Measurements from ENCODE around the gene MDFI. TPM values are rescaled to one million over a fixed set of nuclear protein-coding genes. Genes with fewer than 3 reads are reported as not detected.

MDFI gene
- total and polyA plus RNA-seq, 2 experiments from 2014 or later = 2.8 to 51.4 TPM

DNA sequence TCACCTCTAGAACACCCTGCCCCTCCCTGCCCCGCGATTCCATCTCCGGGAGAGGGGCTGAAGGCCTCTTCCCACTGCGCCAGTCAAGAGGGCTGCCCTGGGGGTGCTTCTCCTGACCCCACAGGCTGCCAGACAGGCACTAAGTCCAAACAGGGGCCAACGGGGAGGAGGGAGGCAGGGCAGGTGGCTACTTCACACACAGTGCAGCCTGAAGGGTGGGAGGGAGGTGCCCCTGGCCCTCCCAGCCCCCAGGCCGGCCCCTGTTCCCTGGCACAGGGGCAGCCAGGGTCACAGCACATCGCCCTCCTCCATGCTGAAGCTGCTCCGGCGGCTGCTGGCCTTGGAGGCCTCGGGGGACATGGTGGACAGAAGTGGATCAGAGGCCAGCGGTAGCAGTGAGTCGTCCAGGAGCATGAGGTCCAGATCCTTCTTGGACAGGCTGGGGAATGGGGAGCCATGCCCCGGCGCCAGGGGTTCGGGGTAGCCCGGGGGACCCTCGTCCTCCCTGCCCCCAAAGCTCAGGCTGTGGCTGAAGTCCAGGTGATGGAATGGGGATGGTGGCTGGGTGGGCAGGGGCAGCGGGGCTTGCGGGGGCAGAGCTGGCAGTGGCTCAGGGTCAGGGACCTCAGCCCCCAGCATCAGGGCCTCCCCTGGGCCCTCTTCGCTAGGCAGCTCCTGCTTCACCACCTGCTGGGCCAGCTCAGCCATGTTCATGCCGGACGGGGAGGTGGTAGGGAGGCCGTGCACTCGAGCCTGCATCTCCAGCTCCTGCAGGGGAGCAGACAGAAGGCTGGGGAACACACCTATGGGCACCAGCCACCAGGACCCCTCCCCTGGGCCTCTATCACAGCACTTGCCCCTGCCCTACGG lies 46.3 kb downstream of the MDFI start (continued):
- no peak for TF ChIP-seq EZH2phosphoT487 (IDR thresholded peaks at IDR 0.05; ENCODE audit: unreplicated experiment)
- TF ChIP-seq NANOG (IDR thresholded peaks at IDR 0.05; ENCODE audit: borderline replicate concordance) = no peak
- TF ChIP-seq POLR2AphosphoS5 (IDR thresholded peaks at IDR 0.05; ENCODE audit: low read depth) = no peak
- no peak for TF ChIP-seq JUNB (IDR thresholded peaks at IDR 0.05; ENCODE audit: unreplicated experiment)
- no peak for TF ChIP-seq ZNF331 (CRISPR knock-in tag; IDR thresholded peaks at IDR 0.05; ENCODE audit: low read depth)
- TF ChIP-seq, protein P1, sequence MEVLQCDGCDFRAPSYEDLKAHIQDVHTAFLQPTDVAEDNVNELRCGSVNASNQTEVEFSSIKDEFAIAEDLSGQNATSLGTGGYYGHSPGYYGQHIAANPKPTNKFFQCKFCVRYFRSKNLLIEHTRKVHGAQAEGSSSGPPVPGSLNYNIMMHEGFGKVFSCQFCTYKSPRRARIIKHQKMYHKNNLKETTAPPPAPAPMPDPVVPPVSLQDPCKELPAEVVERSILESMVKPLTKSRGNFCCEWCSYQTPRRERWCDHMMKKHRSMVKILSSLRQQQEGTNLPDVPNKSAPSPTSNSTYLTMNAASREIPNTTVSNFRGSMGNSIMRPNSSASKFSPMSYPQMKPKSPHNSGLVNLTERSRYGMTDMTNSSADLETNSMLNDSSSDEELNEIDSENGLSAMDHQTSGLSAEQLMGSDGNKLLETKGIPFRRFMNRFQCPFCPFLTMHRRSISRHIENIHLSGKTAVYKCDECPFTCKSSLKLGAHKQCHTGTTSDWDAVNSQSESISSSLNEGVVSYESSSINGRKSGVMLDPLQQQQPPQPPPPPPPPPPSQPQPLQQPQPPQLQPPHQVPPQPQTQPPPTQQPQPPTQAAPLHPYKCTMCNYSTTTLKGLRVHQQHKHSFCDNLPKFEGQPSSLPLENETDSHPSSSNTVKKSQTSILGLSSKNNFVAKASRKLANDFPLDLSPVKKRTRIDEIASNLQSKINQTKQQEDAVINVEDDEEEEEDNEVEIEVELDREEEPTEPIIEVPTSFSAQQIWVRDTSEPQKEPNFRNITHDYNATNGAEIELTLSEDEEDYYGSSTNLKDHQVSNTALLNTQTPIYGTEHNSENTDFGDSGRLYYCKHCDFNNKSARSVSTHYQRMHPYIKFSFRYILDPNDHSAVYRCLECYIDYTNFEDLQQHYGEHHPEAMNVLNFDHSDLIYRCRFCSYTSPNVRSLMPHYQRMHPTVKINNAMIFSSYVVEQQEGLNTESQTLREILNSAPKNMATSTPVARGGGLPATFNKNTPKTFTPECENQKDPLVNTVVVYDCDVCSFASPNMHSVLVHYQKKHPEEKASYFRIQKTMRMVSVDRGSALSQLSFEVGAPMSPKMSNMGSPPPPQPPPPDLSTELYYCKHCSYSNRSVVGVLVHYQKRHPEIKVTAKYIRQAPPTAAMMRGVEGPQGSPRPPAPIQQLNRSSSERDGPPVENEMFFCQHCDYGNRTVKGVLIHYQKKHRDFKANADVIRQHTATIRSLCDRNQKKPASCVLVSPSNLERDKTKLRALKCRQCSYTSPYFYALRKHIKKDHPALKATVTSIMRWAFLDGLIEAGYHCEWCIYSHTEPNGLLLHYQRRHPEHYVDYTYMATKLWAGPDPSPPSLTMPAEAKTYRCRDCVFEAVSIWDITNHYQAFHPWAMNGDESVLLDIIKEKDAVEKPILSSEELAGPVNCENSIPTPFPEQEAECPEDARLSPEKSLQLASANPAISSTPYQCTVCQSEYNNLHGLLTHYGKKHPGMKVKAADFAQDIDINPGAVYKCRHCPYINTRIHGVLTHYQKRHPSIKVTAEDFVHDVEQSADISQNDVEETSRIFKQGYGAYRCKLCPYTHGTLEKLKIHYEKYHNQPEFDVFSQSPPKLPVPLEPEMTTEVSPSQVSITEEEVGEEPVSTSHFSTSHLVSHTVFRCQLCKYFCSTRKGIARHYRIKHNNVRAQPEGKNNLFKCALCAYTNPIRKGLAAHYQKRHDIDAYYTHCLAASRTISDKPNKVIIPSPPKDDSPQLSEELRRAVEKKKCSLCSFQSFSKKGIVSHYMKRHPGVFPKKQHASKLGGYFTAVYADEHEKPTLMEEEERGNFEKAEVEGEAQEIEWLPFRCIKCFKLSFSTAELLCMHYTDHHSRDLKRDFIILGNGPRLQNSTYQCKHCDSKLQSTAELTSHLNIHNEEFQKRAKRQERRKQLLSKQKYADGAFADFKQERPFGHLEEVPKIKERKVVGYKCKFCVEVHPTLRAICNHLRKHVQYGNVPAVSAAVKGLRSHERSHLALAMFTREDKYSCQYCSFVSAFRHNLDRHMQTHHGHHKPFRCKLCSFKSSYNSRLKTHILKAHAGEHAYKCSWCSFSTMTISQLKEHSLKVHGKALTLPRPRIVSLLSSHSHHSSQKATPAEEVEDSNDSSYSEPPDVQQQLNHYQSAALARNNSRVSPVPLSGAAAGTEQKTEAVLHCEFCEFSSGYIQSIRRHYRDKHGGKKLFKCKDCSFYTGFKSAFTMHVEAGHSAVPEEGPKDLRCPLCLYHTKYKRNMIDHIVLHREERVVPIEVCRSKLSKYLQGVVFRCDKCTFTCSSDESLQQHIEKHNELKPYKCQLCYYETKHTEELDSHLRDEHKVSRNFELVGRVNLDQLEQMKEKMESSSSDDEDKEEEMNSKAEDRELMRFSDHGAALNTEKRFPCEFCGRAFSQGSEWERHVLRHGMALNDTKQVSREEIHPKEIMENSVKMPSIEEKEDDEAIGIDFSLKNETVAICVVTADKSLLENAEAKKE (CRISPR knock-in tag; IDR thresholded peaks at IDR 0.05) = no peak
- no peak for TF ChIP-seq STAT1 (IDR thresholded peaks at IDR 0.05; ENCODE audit: unreplicated experiment)

DNA sequence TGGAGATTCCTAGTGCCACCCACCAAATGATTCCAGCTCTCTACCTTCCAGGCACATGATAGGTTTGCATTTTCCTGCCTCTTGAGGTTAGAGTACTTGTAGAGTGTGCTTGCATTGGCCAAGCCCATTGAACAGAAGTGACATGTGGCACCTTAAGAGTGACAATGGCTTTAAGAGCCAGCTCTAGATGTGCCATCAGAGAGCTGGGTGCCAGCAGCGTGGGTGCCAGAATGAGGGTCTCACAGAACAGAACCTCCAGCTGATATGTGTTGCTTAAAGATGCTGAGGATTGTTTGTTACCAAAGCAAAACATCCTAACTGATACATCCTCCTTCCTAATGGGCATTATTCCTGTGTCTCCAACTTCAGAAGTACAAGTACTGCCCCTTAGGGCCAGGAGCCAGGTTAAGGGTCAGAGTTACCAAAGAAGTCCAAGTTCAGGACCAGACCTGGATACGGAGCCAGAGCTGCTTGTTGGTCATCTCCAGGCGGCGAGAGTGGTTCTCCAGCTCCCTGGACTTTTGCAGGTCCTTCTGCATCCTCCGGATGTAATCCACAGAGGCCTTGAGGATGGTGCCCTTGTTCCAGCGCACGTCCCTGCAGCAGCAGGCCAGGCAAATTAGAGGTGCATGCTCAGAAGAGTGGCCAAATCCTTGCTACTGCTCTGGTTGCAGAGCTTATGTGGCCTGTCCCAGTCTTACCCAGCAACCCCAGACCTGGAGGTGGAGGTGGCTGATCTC lies 47.5 kb downstream of the MDFI start:
- Histone ChIP-seq H2AFZ (no peak overlapping the region), H3K36me3 (ENCODE audit: insufficient read depth) (no peaks in the 10 kb centered on the region), H3K9me2 (ENCODE audit: insufficient read depth) (no peaks in the 10 kb centered on the region), H3K4me1 (ENCODE audit: insufficient read depth) (peaks cover 19% of the 10 kb centered on the region), H3F3A (replicated peaks; ENCODE audit: low read depth) (no peaks in the 10 kb centered on the region), H3K4me3 (no peak overlapping the region), H3K27me3 (ENCODE audit: insufficient read depth) (peaks cover 12% of the 10 kb centered on the region; the same call in 1 of the 2 replicates), H3K27ac (ENCODE audit: low read depth) (no peak overlapping the region), H4K20me1 (replicated peaks; ENCODE audit: insufficient read depth) (no peaks in the 10 kb centered on the region), H3K4me2 (no peak overlapping the region), H3K79me2 (replicated peaks; ENCODE audit: insufficient read depth) (no peaks in the 10 kb centered on the region)
- Mint-ChIP-seq H3K4me3 (no peak overlapping the region), H3K27ac (no peak overlapping the region), H3K27me3 (ENCODE audit: insufficient read depth, low read depth, poor library complexity) (peaks cover 18% of the 10 kb centered on the region), H3K9me3 (no peaks in the 10 kb centered on the region), H3K36me3 (ENCODE audit: low read depth) (no peaks in the 10 kb centered on the region), H3K4me1 (peaks cover 38% of the 10 kb centered on the region)
- TF ChIP-seq, protein P2, sequence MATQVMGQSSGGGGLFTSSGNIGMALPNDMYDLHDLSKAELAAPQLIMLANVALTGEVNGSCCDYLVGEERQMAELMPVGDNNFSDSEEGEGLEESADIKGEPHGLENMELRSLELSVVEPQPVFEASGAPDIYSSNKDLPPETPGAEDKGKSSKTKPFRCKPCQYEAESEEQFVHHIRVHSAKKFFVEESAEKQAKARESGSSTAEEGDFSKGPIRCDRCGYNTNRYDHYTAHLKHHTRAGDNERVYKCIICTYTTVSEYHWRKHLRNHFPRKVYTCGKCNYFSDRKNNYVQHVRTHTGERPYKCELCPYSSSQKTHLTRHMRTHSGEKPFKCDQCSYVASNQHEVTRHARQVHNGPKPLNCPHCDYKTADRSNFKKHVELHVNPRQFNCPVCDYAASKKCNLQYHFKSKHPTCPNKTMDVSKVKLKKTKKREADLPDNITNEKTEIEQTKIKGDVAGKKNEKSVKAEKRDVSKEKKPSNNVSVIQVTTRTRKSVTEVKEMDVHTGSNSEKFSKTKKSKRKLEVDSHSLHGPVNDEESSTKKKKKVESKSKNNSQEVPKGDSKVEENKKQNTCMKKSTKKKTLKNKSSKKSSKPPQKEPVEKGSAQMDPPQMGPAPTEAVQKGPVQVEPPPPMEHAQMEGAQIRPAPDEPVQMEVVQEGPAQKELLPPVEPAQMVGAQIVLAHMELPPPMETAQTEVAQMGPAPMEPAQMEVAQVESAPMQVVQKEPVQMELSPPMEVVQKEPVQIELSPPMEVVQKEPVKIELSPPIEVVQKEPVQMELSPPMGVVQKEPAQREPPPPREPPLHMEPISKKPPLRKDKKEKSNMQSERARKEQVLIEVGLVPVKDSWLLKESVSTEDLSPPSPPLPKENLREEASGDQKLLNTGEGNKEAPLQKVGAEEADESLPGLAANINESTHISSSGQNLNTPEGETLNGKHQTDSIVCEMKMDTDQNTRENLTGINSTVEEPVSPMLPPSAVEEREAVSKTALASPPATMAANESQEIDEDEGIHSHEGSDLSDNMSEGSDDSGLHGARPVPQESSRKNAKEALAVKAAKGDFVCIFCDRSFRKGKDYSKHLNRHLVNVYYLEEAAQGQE (IDR thresholded peaks at IDR 0.05; ENCODE audit: unreplicated experiment) = no peak
- no peak for TF ChIP-seq JUNB (IDR thresholded peaks at IDR 0.05; ENCODE audit: unreplicated experiment)
- ATAC-seq (no peak), DNase-seq (ENCODE audit: low spot score) (no peak)
